Prostate gland (tissue), 2 donors: ENCODE measurements around the gene MIGA2. TPM values are rescaled to one million over a fixed set of nuclear protein-coding genes. Genes with fewer than 3 reads are reported as not detected.

Experiments used
- DNase-seq: peaks from one replicate; pipeline ENCODE4 v3.0.0-alpha.2; 2019; ENCODE audit warnings: low spot score
- H3K27ac ChIP-seq, 2 donors: fragments of 200-600 bp; sonication (generic); 2 replicates each; pipeline ENCODE4 v1.5.1; 2017 to 2019
- H3K27me3 ChIP-seq: fragments of 200-600 bp; sonication (generic); replicated peaks from 2 replicates; pipeline ENCODE4 v1.5.1; 2019; ENCODE audit not compliant: insufficient read depth
- H3K36me3 ChIP-seq, 2 donors: fragments of 200-600 bp; sonication (generic); 1 replicate in 1 of 2; 2 replicates in 1 of 2; pipeline versions ENCODE4 v1.5.1 to v1.8.1; 2017 to 2019
- H3K4me1 ChIP-seq: fragments of 200-600 bp; sonication (generic); replicated peaks from 2 replicates; pipeline ENCODE4 v1.5.1; 2019
- H3K4me3 ChIP-seq, 2 donors: fragments of 200-600 bp; sonication (generic); 2 replicates each; pipeline ENCODE4 v1.5.1; 2017 to 2019
- H3K9me3 ChIP-seq: fragments of 200-600 bp; sonication (generic); 2 replicates; pipeline ENCODE4 v1.5.1; 2017
- CTCF ChIP-seq, 4 experiments: fragments of 200-600 bp in 2 of 4; fragments of 450-650 bp in 2 of 4; sonication (generic) in 2 of 4; IDR thresholded peaks; 1 replicate in 3 of 4; 2 replicates in 1 of 4; pipeline ENCODE4 v1.5.1; 2016 to 2019; ENCODE audit warnings: antibody characterized with exemption in 4 of 4, mild to moderate bottlenecking in 2 of 4, moderate library complexity in 2 of 4
- POLR2A ChIP-seq: fragments of 450-650 bp; IDR thresholded peaks from one replicate; pipeline ENCODE4 v1.6.1; 2016; ENCODE audit warnings: antibody characterized with exemption, mild to moderate bottlenecking
- POLR2AphosphoS5 ChIP-seq: sonication (generic); formaldehyde crosslinking; IDR thresholded peaks from one replicate; pipeline ENCODE4 v1.6.1; 2017; ENCODE audit warnings: antibody characterized with exemption
- WGBS: methylation state at CpG from one replicate; pipeline ENCODE4 v1.1.5; 2018; 5-methylcytosine and 5-hydroxymethylcytosine counted together
- intact Hi-C: fragments of 100-400 bp; cut with DNase I; formaldehyde crosslinking; loops from one replicate; pipeline ENCODE4 v1.14.2; 2022
- total RNA-seq, 2 donors: library from RNA; depleted of rRNA; stranded (reverse); fragments of >200 nt; gene quantifications; one replicate each; pipeline ENCODE4 v1.1.0, GENCODE V29; 2016

Gene MIGA2
- total RNA-seq, 2 donors from 2014 or later, result 54.5 to 56.5 TPM

DNA sequence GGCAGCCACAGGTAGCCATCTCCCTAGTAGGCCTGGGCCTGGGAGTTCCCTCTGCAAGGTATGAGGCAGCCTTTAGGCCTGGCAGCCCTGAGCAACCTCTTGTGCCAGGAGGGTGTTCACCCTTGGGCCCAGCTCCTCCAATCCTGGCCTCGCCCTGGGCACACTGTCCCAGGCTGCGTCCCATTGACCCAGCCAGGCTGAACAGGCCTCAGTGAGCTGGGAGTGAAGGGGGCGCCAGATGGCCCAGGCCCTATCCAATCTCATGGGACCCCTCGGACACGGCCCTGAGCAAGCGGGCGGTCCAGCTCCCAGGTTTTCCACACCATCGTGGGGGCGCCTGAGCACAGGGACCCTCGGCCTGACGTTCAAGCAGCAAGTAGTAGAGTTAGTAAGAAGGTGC is 22.8 kb upstream of the MIGA2 start:
- Histone ChIP-seq H3K27ac (no peak overlapping the region), H3K4me1 (no peaks in the 10 kb centered on the region), H3K9me3 (no peaks in the 10 kb centered on the region), H3K27me3 (no peaks in the 10 kb centered on the region), H3K36me3 (peaks cover 0 to 27% of the 10 kb centered on the region in 2 donors), H3K4me3 (no peak overlapping the region)
- 91% methylated on average over 8 of the region's 11 CpGs for WGBS
- TF ChIP-seq POLR2A, result no peak
- no peak for TF ChIP-seq CTCF (IDR thresholded peaks at IDR 0.05)
- no peak for TF ChIP-seq POLR2AphosphoS5
- DNase-seq, result no peak
- intact Hi-C loops, result no loop called here

GRCh38 chr9:129014124-129014523 is 22.3 kb upstream of the MIGA2 start:
- no peak for DNase-seq
- no peaks in the 10 kb centered on the region for H3K27me3 ChIP-seq
- no peak overlapping the region for H3K4me3 ChIP-seq
- no peaks in the 10 kb centered on the region for H3K4me1 ChIP-seq
- H3K36me3 ChIP-seq, result peaks cover 0 to 27% of the 10 kb centered on the region in 2 donors
- 95% methylated on average over 11 of the region's 11 CpGs for WGBS
- TF ChIP-seq POLR2AphosphoS5, result no peak
- TF ChIP-seq POLR2A, result no peak
- TF ChIP-seq CTCF (IDR thresholded peaks at IDR 0.05), result no peak
- no peaks in the 10 kb centered on the region for H3K9me3 ChIP-seq
- no peak overlapping the region for H3K27ac ChIP-seq
- intact Hi-C loops, result no loop called here

DNA sequence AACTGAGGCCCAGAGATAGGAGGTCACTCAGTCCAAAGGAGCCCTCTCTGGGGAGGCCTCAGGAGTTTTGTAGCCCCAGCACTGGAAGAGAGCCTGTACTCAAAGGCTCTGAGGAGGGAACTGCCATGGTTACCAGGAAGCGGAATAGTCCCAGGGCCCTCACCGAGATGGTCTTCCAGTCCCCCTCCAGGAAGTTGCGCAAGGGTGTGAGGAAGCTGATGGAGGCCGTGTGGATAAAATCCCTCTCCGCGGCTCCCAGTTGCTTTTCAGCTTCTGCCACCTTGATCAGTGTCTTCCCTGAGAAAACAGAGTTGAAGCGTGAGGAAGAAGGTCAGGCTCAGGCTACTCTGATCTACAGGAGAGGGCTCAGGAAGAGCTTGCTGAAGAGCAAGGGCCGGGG is 21.8 kb upstream of the MIGA2 start:
- TF ChIP-seq CTCF (IDR thresholded peaks at IDR 0.05) (no peak), POLR2A (no peak), POLR2AphosphoS5 (no peak)
- no peaks in the 10 kb centered on the region for H3K9me3 ChIP-seq
- DNase-seq, result no peak
- H3K4me1 ChIP-seq, result no peaks in the 10 kb centered on the region
- no peaks in the 10 kb centered on the region for H3K27me3 ChIP-seq
- no peak overlapping the region for H3K4me3 ChIP-seq
- intact Hi-C loops, result no loop called here
- H3K36me3 ChIP-seq, result peaks cover 0 to 27% of the 10 kb centered on the region in 2 donors
- WGBS, result 82% methylated on average over 8 of the region's 8 CpGs
- H3K27ac ChIP-seq, result no peak overlapping the region

DNA sequence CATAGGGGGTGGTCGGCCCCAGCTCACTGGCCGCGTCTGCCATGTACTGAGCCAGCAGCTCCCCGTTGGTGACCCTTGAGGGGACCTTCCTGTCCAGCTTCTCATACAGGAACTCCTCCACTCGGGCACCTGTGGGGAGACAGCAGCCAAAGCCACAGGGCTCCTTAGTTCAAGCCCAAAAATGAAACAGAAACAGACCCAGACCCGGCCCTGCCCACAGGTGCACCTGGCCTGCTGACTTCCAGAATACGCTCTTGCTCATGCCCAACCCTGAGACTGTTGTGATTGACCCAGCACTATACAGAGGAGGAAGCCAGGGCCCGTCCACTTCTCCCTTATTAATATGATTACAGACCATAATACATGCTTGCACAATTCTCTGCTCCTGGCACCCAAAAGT is 15.3 kb upstream of the MIGA2 start:
- TF ChIP-seq POLR2A (no peak), CTCF (IDR thresholded peaks at IDR 0.05) (no peak), POLR2AphosphoS5 (no peak)
- Histone ChIP-seq H3K27me3 (no peaks in the 10 kb centered on the region), H3K9me3 (no peaks in the 10 kb centered on the region), H3K36me3 (no peaks in the 10 kb centered on the region), H3K4me1 (peaks cover 3% of the 10 kb centered on the region), H3K27ac (no peak overlapping the region), H3K4me3 (no peak overlapping the region)
- DNase-seq, result no peak
- WGBS, result 80% methylated on average over 8 of the region's 8 CpGs
- intact Hi-C loops, result no loop called here

DNA sequence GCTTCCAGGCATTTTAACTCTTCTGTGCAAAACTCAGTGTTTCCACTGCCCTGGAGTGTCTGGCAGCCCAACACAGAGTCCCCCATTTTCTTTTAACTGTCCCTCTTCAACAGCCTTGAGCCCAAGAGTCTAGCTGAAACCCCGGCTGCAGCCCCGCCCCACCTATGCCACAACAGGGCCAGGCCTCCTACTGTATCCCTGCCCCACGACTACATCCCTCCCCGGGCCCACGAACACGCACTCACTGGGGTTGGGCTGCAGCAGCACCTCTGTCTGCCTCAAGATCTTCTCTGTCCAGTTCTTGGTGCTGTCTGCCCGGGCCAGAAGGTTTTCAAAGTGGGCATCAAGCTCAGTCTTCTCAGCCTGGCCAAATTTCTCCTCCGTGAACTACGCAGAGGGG is 14.4 kb upstream of the MIGA2 start:
- H3K27me3 ChIP-seq, result no peaks in the 10 kb centered on the region
- no peaks in the 10 kb centered on the region for H3K36me3 ChIP-seq
- no peak overlapping the region for H3K27ac ChIP-seq
- no peak overlapping the region for H3K4me3 ChIP-seq
- intact Hi-C loops, result no loop called here
- WGBS, result 80% methylated on average over 9 of the region's 9 CpGs
- peaks cover 9% of the 10 kb centered on the region for H3K4me1 ChIP-seq
- H3K9me3 ChIP-seq, result no peaks in the 10 kb centered on the region
- no peak for TF ChIP-seq POLR2AphosphoS5
- TF ChIP-seq CTCF (IDR thresholded peaks at IDR 0.05), result no peak
- TF ChIP-seq POLR2A, result no peak
- DNase-seq, result no peak
